Liver (tissue), 9 donors: ENCODE data around the gene TYMS. TPM values are rescaled to one million over a fixed set of nuclear protein-coding genes. Genes with fewer than 3 reads are reported as not detected.

ENCODE experiments used
- DNase-seq: peaks from one replicate; pipeline ENCODE4 v3.0.0-alpha.2; 2017; ENCODE audit warnings: low spot score
- H3K27ac ChIP-seq, 2 donors: one replicate each; pipeline ENCODE4 v1.7.0; 2013; ENCODE audit warnings: inconsistent platforms in 2 of 2, low read length in 2 of 2, control low read depth in 1 of 2, low read depth in 1 of 2, mild to moderate bottlenecking in 1 of 2
- H3K27me3 ChIP-seq, 4 donors: one replicate each; pipeline versions ENCODE4 v1.6.1 to v1.7.0; 2013; ENCODE audit warnings: low read length in 3 of 4, inconsistent platforms in 1 of 4, mild to moderate bottlenecking in 1 of 4, moderate library complexity in 1 of 4; ENCODE audit not compliant: control insufficient read depth in 4 of 4, insufficient read depth in 4 of 4
- H3K36me3 ChIP-seq, 4 donors: one replicate each; pipeline versions ENCODE4 v1.6.1 to v1.7.0; 2013; ENCODE audit warnings: low read length in 3 of 4, mild to moderate bottlenecking in 3 of 4, low read depth in 1 of 4, moderate library complexity in 1 of 4; ENCODE audit not compliant: control insufficient read depth in 4 of 4, insufficient read depth in 3 of 4
- H3K4me1 ChIP-seq, 4 donors: one replicate each; pipeline versions ENCODE4 v1.6.1 to v1.7.0; 2013; ENCODE audit warnings: low read length in 3 of 4, mild to moderate bottlenecking in 3 of 4, moderate library complexity in 1 of 4; ENCODE audit not compliant: control insufficient read depth in 4 of 4, insufficient read depth in 4 of 4
- H3K4me3 ChIP-seq, 3 donors: one replicate each; pipeline versions ENCODE4 v1.6.1 to v1.7.0; 2013; ENCODE audit warnings: low read length in 3 of 3, control low read depth in 1 of 3, low read depth in 1 of 3, mild to moderate bottlenecking in 1 of 3
- H3K9ac ChIP-seq, 2 donors: one replicate each; pipeline ENCODE4 v1.7.0; 2013; ENCODE audit warnings: low read length in 2 of 2, mild to moderate bottlenecking in 2 of 2, moderate library complexity in 2 of 2, control low read depth in 1 of 2, low read depth in 1 of 2
- H3K9me3 ChIP-seq, 4 donors: one replicate each; pipeline versions ENCODE4 v1.6.1 to v1.7.0; 2013; ENCODE audit warnings: low read length in 3 of 4; ENCODE audit not compliant: control insufficient read depth in 4 of 4
- EGR1 ChIP-seq, 2 donors: IDR thresholded peaks; 2 replicates each; pipeline ENCODE4 v1.6.1; 2016 to 2018; ENCODE audit warnings: antibody characterized with exemption in 2 of 2, low read depth in 2 of 2
- FOXA1 ChIP-seq: IDR thresholded peaks from 2 replicates; pipeline ENCODE4 v1.6.1; 2016; ENCODE audit warnings: antibody characterized with exemption
- FOXA2 ChIP-seq: IDR thresholded peaks from 2 replicates; pipeline ENCODE4 v1.6.1; 2016; ENCODE audit warnings: antibody characterized with exemption
- GABPA ChIP-seq, 2 donors: IDR thresholded peaks in 1 of 2; conservative IDR thresholded peaks in 1 of 2; 2 replicates each; pipeline ENCODE4 v1.6.1; 2016; ENCODE audit warnings: antibody characterized with exemption in 2 of 2, mild to moderate bottlenecking in 1 of 2, moderate library complexity in 1 of 2
- NR2F2 ChIP-seq: IDR thresholded peaks from 2 replicates; pipeline ENCODE4 v1.6.1; 2016; ENCODE audit warnings: antibody characterized with exemption
- RAD21 ChIP-seq, 2 donors: IDR thresholded peaks; 2 replicates each; pipeline ENCODE4 v1.6.1; 2016; ENCODE audit warnings: antibody characterized with exemption in 2 of 2, mild to moderate bottlenecking in 2 of 2
- RXRA ChIP-seq, 2 donors: IDR thresholded peaks; 2 replicates each; pipeline ENCODE4 v1.6.1; 2017 to 2018; ENCODE audit warnings: antibody characterized with exemption in 2 of 2, mild to moderate bottlenecking in 1 of 2
- SP1 ChIP-seq: IDR thresholded peaks from 2 replicates; pipeline ENCODE4 v1.6.1; 2018; ENCODE audit warnings: antibody characterized with exemption, mild to moderate bottlenecking
- TAF1 ChIP-seq: conservative IDR thresholded peaks from 2 replicates; pipeline ENCODE4 v1.6.1; 2016; ENCODE audit warnings: antibody characterized with exemption, mild to moderate bottlenecking
- WGBS: extraction: QIAGEN DNeasy Blood & Tissue Kit; methylation state at CpG from one replicate; pipeline ENCODE4 v1.1.7; 2013; 5-methylcytosine and 5-hydroxymethylcytosine counted together
- polyA plus RNA-seq, 2 donors: library from polyadenylated mRNA; stranded (reverse) in 1 of 2; unstranded in 1 of 2; fragments of 200-250 nt in 1 of 2; fragments of >200 nt in 1 of 2; fragmentation: Nextera tagmentation in 1 of 2; extraction: Ambion mirVana in 1 of 2; gene quantifications; one replicate each; pipeline versions ENCODE4 v1.2.1 to v1.2.3, GENCODE V29; 2013 to 2015
- total RNA-seq, 2 donors: library from RNA; depleted of rRNA; stranded (reverse); fragments of >200 nt; gene quantifications; one replicate each; pipeline ENCODE4 v1.2.3, GENCODE V29; 2014
- TF ChIP-seq, protein P1 (sequence below): IDR thresholded peaks from 2 replicates; pipeline ENCODE4 v1.6.1; 2016; ENCODE audit warnings: antibody characterized with exemption
- TF ChIP-seq, protein P2 (sequence below): IDR thresholded peaks from 2 replicates; pipeline ENCODE4 v1.6.1; 2016; ENCODE audit warnings: antibody characterized with exemption
- TF ChIP-seq, protein P3 (sequence below): fragments of 150-350 bp; IDR thresholded peaks from 2 replicates; pipeline ENCODE4 v1.5.1; 2017; ENCODE audit warnings: improper control_type of control experiment, low read depth, low read length; ENCODE audit not compliant: missing input control
- TF ChIP-seq, protein P4 (sequence below): IDR thresholded peaks from 2 replicates; pipeline ENCODE4 v1.6.1; 2016; ENCODE audit warnings: antibody characterized with exemption
- donor health status: healthy.
- donor health status: healthy.
- donor health status: healthy.
- donor health status: healthy.
- donor health status: healthy.

The TYMS gene
- total and polyA plus RNA-seq, 4 donors, result 0.25 to 77.4 (median 5.3) TPM

DNA sequence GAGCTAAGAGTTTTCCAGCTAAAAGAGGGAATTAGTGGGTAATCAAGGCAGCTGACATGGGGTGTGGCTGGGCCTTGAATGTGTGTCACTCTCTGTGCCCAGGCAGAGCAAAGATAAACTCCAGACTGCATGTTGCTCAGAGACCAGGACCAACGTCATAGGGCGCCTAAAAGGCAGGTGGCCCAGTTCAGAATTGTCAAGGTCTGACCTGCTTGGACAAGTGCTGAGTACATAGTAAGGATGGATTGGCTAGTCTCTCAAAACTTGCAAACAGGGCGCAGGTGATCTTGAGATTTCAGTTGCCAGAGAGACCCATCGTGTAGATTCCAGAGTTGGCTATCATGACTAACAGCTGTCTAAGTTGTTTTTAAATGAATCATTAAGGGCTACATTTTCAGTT is 41.7 kb upstream of the TYMS start (continued):
- TF ChIP-seq, protein P1, sequence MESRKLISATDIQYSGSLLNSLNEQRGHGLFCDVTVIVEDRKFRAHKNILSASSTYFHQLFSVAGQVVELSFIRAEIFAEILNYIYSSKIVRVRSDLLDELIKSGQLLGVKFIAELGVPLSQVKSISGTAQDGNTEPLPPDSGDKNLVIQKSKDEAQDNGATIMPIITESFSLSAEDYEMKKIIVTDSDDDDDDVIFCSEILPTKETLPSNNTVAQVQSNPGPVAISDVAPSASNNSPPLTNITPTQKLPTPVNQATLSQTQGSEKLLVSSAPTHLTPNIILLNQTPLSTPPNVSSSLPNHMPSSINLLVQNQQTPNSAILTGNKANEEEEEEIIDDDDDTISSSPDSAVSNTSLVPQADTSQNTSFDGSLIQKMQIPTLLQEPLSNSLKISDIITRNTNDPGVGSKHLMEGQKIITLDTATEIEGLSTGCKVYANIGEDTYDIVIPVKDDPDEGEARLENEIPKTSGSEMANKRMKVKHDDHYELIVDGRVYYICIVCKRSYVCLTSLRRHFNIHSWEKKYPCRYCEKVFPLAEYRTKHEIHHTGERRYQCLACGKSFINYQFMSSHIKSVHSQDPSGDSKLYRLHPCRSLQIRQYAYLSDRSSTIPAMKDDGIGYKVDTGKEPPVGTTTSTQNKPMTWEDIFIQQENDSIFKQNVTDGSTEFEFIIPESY, result no peak
- TF ChIP-seq RAD21 (IDR thresholded peaks at IDR 0.05), result no peak
- TF ChIP-seq EGR1 (IDR thresholded peaks at IDR 0.05; ENCODE audit: low read depth in 2 of 2), result no peak
- TF ChIP-seq SP1, result no peak
- TF ChIP-seq GABPA (IDR thresholded peaks at IDR 0.05 in 1 of 2, conservative IDR thresholded peaks at IDR 0.05 in 1 of 2), result no peak
- no peak for TF ChIP-seq FOXA1
- no peak for TF ChIP-seq RXRA (IDR thresholded peaks at IDR 0.05)
- no peak for TF ChIP-seq FOXA2
- TF ChIP-seq, protein P2, sequence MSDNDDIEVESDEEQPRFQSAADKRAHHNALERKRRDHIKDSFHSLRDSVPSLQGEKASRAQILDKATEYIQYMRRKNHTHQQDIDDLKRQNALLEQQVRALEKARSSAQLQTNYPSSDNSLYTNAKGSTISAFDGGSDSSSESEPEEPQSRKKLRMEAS, result no peak

DNA sequence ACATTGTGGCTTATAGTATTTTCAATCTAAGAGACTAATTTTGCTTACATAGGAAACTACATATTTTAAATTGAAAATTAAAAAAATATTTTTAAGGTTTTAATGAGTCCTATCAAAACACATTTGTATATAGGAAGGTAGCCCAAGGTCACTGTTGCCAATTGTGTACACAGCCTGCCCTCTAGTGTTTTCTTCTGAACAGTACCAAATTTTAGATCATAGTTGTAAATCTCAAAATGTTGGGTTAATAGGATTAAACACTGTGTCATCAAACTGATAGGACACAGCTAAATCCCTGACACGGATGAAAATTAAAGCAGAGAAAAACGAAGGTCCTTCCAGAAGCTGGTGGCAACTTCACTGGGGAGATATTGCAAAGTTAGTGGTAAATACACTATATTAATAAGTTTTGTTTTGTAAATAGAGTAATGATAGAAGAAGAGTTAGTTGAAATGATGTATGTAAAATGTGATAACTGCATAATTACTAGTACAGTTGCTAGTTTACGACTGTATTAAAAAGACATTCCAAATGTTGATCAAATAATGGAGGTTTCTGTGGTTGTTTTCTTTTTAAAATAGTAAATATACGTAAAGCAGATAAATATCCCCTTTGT is 41.0 kb upstream of the TYMS start:
- Histone ChIP-seq H3K9me3 (no peaks in the 10 kb centered on the region), H3K27me3 (no peaks in the 10 kb centered on the region), H3K9ac (no peak overlapping the region), H3K4me3 (no peak overlapping the region), H3K4me1 (no peaks in the 10 kb centered on the region), H3K27ac (no peak overlapping the region), H3K36me3 (no peaks in the 10 kb centered on the region)
- TF ChIP-seq GABPA (IDR thresholded peaks at IDR 0.05 in 1 of 2, conservative IDR thresholded peaks at IDR 0.05 in 1 of 2), result no peak
- TF ChIP-seq RAD21 (IDR thresholded peaks at IDR 0.05), result peak; percentile 86 to 89
- no peak for TF ChIP-seq SP1
- TF ChIP-seq RXRA (IDR thresholded peaks at IDR 0.05), result peak; percentile 41 to 55
- no peak for TF ChIP-seq FOXA1
- no peak for TF ChIP-seq TAF1
- TF ChIP-seq, protein P2, result no peak
- TF ChIP-seq, protein P3, sequence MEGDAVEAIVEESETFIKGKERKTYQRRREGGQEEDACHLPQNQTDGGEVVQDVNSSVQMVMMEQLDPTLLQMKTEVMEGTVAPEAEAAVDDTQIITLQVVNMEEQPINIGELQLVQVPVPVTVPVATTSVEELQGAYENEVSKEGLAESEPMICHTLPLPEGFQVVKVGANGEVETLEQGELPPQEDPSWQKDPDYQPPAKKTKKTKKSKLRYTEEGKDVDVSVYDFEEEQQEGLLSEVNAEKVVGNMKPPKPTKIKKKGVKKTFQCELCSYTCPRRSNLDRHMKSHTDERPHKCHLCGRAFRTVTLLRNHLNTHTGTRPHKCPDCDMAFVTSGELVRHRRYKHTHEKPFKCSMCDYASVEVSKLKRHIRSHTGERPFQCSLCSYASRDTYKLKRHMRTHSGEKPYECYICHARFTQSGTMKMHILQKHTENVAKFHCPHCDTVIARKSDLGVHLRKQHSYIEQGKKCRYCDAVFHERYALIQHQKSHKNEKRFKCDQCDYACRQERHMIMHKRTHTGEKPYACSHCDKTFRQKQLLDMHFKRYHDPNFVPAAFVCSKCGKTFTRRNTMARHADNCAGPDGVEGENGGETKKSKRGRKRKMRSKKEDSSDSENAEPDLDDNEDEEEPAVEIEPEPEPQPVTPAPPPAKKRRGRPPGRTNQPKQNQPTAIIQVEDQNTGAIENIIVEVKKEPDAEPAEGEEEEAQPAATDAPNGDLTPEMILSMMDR, result peak; percentile 62
- TF ChIP-seq NR2F2, result no peak
- 30% methylated on average over 4 of the region's 4 CpGs for WGBS
- DNase-seq, result no peak

DNA sequence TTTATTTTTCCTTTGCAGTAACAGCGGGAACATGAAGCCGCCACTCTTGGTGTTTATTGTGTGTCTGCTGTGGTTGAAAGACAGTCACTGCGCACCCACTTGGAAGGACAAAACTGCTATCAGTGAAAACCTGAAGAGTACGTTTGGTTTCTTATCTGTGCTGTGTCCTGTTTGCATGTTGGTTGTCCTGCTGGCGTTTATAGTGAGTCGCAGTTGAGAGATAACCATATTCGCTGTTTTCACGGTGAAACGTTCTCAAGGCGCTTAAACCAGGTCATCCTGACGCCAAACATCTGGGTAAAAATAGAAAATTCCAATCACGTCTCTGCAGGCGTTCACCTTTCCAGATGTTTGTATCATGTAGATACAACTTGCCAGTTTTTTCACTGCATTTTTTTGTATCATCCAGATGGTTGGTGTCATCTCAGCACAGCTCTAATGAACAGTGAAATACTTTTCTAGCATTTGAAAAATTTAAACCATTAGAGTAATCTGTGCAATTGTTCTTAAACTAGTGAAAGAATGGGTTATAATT is 39.4 kb upstream of the TYMS start:
- no peak for DNase-seq
- TF ChIP-seq, protein P4, sequence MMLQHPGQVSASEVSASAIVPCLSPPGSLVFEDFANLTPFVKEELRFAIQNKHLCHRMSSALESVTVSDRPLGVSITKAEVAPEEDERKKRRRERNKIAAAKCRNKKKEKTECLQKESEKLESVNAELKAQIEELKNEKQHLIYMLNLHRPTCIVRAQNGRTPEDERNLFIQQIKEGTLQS, result no peak
- TF ChIP-seq GABPA (IDR thresholded peaks at IDR 0.05 in 1 of 2, conservative IDR thresholded peaks at IDR 0.05 in 1 of 2), result no peak
- TF ChIP-seq, protein P2, result no peak
- no peak overlapping the region for H3K27ac ChIP-seq
- 79% methylated on average over 13 of the region's 13 CpGs for WGBS
- no peak overlapping the region for H3K9ac ChIP-seq
- H3K27me3 ChIP-seq, result no peaks in the 10 kb centered on the region
- no peaks in the 10 kb centered on the region for H3K9me3 ChIP-seq
- no peak overlapping the region for H3K4me3 ChIP-seq
- H3K36me3 ChIP-seq, result no peaks in the 10 kb centered on the region
- no peaks in the 10 kb centered on the region for H3K4me1 ChIP-seq
